Gastroesophageal sphincter (tissue), 3 donors: ENCODE results near the gene GABRD.

Experiments
- POLR2A ChIP-seq, 2 donors: fragments of 450-650 bp; IDR thresholded peaks; one replicate each; pipeline ENCODE4 v1.6.1; 2017; ENCODE audit warnings: antibody characterized with exemption in 2 of 2, mild to moderate bottlenecking in 2 of 2, moderate library complexity in 1 of 2
- POLR2AphosphoS5 ChIP-seq: sonication (generic); formaldehyde crosslinking; IDR thresholded peaks from one replicate; pipeline ENCODE4 v1.6.1; 2017; ENCODE audit warnings: antibody characterized with exemption
- TF ChIP-seq, protein P1 (sequence below), 4 experiments: fragments of 200-600 bp in 2 of 4; fragments of 450-650 bp in 2 of 4; sonication (generic) in 1 of 4; IDR thresholded peaks; one replicate each; pipeline ENCODE4 v1.5.1; 2017 to 2019; ENCODE audit warnings: antibody characterized with exemption in 4 of 4, mild to moderate bottlenecking in 2 of 4, moderate library complexity in 2 of 4

- TF ChIP-seq POLR2A (IDR thresholded peaks at IDR 0.05) (no peak), POLR2AphosphoS5 (no peak)
- TF ChIP-seq, protein P1, sequence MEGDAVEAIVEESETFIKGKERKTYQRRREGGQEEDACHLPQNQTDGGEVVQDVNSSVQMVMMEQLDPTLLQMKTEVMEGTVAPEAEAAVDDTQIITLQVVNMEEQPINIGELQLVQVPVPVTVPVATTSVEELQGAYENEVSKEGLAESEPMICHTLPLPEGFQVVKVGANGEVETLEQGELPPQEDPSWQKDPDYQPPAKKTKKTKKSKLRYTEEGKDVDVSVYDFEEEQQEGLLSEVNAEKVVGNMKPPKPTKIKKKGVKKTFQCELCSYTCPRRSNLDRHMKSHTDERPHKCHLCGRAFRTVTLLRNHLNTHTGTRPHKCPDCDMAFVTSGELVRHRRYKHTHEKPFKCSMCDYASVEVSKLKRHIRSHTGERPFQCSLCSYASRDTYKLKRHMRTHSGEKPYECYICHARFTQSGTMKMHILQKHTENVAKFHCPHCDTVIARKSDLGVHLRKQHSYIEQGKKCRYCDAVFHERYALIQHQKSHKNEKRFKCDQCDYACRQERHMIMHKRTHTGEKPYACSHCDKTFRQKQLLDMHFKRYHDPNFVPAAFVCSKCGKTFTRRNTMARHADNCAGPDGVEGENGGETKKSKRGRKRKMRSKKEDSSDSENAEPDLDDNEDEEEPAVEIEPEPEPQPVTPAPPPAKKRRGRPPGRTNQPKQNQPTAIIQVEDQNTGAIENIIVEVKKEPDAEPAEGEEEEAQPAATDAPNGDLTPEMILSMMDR (IDR thresholded peaks at IDR 0.05): no peak
Measured at GRCh38 chr1:2080140-2080539, 61.0 kb downstream of the GABRD start.
